AG04449 (cell line): ENCODE measurements around the gene SCMH1.
"Not testable (repeated sequence)": the region's sequence is repeated elsewhere in the genome, so short reads cannot be mapped to it uniquely, and the experiment has no call there.

Source experiments
- CTCF ChIA-PET: fragments of 350-600 bp; formaldehyde crosslinking; extraction: SDS; loops from one replicate; lab custom pipeline; 2021; ENCODE audit warnings: antibody characterized with exemption; lab: Yijun Ruan, JAX
- POLR2A ChIA-PET: fragments of 400-600, 350-600 bp; formaldehyde crosslinking; extraction: SDS; loops from one replicate; lab custom pipeline; 2020; ENCODE audit warnings: antibody characterized with exemption, inconsistent platforms; lab: Yijun Ruan, JAX
- DNase-seq: peaks from one replicate; pipeline ENCODE4 v3.0.0-alpha.2; 2010; ENCODE audit warnings: low read depth, low spot score
- H3K4me3 ChIP-seq: 2 replicates; pipeline ENCODE4 v1.5.1; 2011; ENCODE audit warnings: low read depth, mild to moderate bottlenecking, control low read depth, low read length
- TF ChIP-seq, protein P1 (sequence below): IDR thresholded peaks from one replicate; pipeline ENCODE4 v1.5.1; 2011; ENCODE audit warnings: mild to moderate bottlenecking, moderate library complexity, low read length, control low read depth, inconsistent platforms; ENCODE audit not compliant: insufficient read depth; ENCODE audit errors: missing control alignments

SCMH1 gene

DNA sequence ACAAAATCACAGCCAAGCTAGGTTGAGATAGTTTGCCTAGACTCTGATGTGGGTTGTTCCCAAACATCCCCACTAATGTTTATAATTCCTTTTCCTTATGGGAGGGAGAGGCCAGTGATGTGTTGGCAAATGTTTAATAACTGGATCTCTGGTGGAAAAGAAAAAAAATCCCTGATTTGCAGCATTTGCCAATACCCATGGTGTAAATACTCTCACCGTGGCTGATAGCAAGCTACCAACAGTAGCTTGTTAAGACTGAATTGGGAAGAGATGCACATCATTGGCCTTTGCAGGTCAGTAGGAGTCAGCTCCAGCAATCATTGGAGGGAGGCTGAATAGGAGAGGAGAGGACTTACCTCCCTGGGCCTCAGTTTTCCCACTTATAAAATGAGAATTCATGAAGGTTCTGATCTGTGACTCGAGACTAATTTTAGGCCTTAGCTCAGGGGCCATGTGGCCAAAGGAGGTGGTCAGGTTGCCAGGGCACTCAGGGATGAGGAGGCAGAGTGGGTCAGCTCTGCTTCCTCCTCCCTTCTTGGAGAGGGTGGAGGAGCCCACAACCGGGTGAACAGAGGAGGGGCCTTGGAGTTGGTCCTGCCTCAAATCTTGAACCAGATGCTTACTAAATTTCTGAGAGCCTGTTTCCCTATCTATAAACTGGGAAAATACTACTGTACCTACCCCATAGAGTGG, 20.0 kb upstream of the SCMH1 start:
- ChIA-PET CTCF (interaction anchor here (0.6 to 10.5 kb wide), 4 partner anchors 20 to 156 kb away, joined by 3 to 110 read pairs (median 32); no protein-coding TSS in a partner anchor), POLR2A (no interaction called here)
- no peak for DNase-seq
- H3K4me3 ChIP-seq, result no peak overlapping the region
- TF ChIP-seq, protein P1, sequence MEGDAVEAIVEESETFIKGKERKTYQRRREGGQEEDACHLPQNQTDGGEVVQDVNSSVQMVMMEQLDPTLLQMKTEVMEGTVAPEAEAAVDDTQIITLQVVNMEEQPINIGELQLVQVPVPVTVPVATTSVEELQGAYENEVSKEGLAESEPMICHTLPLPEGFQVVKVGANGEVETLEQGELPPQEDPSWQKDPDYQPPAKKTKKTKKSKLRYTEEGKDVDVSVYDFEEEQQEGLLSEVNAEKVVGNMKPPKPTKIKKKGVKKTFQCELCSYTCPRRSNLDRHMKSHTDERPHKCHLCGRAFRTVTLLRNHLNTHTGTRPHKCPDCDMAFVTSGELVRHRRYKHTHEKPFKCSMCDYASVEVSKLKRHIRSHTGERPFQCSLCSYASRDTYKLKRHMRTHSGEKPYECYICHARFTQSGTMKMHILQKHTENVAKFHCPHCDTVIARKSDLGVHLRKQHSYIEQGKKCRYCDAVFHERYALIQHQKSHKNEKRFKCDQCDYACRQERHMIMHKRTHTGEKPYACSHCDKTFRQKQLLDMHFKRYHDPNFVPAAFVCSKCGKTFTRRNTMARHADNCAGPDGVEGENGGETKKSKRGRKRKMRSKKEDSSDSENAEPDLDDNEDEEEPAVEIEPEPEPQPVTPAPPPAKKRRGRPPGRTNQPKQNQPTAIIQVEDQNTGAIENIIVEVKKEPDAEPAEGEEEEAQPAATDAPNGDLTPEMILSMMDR, result no peak

DNA sequence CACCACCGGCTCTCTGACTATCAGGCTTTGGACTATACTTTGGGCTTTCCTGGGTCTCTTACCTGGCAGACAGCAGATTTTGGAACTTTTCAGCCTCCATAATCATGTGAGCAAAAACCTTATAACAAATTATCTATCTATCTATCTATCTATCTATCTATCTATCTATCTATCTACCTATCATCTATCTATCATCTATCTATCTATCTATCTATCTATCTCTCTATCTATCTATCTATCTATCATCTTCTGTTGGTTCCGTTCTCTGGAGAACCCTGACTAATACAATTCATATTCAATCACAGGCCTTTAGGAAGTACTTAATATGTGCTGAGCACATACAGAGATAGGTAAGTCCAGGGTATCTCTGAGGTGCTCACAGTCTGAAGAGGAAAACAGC, 18.7 kb upstream of the SCMH1 start:
- ChIA-PET CTCF (interaction anchor here (1.0 to 10.5 kb wide), 4 partner anchors 8 to 172 kb away, joined by 3 to 110 read pairs (median 16); no protein-coding TSS in a partner anchor), POLR2A (no interaction called here)
- no peak overlapping the region for H3K4me3 ChIP-seq
- DNase-seq, result no peak
- TF ChIP-seq, protein P1, result no peak

DNA sequence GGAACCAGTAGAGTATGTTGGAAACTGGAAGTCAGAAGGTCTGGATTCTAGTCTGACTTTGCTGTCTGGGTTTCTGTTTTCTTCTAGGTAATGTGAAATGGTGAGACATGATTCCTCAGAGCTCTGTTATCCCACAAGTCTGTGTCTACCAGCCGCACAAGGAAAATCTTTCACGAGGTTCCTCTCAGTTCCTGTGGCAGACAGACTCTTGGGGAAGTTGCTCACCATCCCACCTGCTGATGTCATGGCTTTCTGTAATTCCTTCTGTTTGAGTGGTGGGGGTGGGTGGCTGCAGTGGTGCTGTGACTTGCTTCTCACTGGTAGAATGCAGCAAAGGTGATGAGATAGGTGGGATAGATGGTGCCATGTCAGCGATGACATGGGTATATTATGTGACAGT, 17.1 kb upstream of the SCMH1 start:
- TF ChIP-seq, protein P1, result no peak
- CTCF ChIA-PET, result interaction anchor here (1.0 to 10.5 kb wide), 6 partner anchors 8 to 173 kb away, joined by 3 to 110 read pairs (median 10); no protein-coding TSS in a partner anchor
- DNase-seq, result no peak
- no peak overlapping the region for H3K4me3 ChIP-seq
- POLR2A ChIA-PET, result no interaction called here

DNA sequence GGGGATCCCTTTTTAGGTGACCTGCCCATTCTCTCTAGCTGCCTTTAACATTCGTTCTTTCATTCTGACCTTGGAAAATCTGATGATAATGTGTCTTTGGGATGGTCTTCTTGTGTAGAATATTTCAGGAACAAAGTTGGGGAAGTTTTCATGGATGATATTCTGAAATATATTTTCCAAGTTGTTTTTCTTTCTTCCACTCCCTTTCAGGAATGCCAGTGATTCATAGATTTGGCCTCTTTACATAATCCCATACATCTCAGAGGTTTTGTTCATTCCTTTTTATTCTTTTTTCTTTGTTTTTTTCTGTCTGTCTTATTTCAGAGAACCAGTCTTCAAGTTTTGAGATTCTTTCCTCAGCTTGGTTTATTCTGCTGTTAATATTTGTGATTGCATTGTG, 13.9 kb upstream of the SCMH1 start:
- DNase-seq, result no peak
- H3K4me3 ChIP-seq, result no peak overlapping the region
- ChIA-PET POLR2A (no interaction called here), CTCF (interaction anchor here (1.2 to 2.2 kb wide), 3 partner anchors 9 to 162 kb away, joined by 3 to 12 read pairs (median 4); no protein-coding TSS in a partner anchor)
- TF ChIP-seq, protein P1, result no peak

DNA sequence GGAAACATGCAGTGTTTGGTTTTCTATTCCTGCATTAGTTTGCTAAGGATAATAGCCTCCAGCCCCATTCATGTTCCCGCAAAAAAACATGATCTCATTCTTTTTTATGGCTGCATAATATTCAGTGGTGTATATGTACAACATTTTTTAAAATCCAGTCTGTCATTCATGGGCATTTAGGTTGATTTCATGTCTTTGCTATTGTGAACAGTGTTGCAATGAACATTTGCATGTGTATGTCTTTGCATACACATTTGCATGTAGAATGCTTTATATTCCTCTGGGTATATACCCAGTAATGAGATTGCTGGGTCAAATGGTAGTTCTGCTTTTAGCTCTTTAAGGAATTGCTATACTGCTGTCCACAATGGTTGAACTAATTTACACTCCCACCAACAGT, 9.0 kb upstream of the SCMH1 start:
- POLR2A ChIA-PET, H3K4me3 ChIP-seq, DNase-seq: not testable (repeated sequence)
- CTCF ChIA-PET, result interaction anchor here (0.9 to 1.7 kb wide), 5 partner anchors 9 to 182 kb away, joined by 3 to 8 read pairs (median 5); partner anchors contain the start of gene SCMH1

DNA sequence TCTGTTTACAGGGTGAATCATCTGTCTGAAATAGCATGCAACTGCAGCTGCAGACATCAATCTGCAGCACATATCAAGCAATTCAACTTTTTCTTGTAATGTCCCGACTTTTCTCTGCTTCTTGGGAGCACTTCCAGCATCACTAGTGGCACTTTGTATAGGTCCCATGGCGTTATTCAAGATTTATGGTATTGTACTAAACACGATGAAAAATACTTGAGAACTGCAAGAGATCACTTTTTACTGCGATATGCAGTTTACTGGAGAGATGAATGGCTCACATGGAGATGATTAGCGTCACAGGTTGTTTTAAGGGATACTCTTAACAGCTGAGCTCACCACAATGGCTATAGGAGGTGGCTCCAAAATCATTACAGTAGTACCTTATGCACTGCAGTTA, 7.2 kb upstream of the SCMH1 start:
- ChIA-PET POLR2A (no interaction called here), CTCF (interaction anchor here (0.6 to 1.6 kb wide), 2 partner anchors 9 to 168 kb away, joined by 3 to 4 read pairs; no protein-coding TSS in a partner anchor)
- DNase-seq, result no peak
- TF ChIP-seq, protein P1, result no peak
- H3K4me3 ChIP-seq, result no peak overlapping the region
